IPS-15b (cell line): ENCODE measurements around the gene PTPN2.

Source experiments
- H3K27me3 ChIP-seq: one replicate; pipeline ENCODE4 v1.6.1; 2013; ENCODE audit warnings: low read length; ENCODE audit not compliant: control insufficient read depth, insufficient read depth
- H3K36me3 ChIP-seq: one replicate; pipeline ENCODE4 v1.6.1; 2013; ENCODE audit warnings: low read length; ENCODE audit not compliant: control insufficient read depth, insufficient read depth
- H3K4me1 ChIP-seq: one replicate; pipeline ENCODE4 v1.6.1; 2013; ENCODE audit warnings: mild to moderate bottlenecking, low read length; ENCODE audit not compliant: control insufficient read depth, insufficient read depth
- H3K4me3 ChIP-seq: one replicate; pipeline ENCODE4 v1.5.1; 2013; ENCODE audit warnings: low read depth, low read length
- H3K9ac ChIP-seq: one replicate; pipeline ENCODE4 v1.6.1; 2013; ENCODE audit warnings: low read depth, mild to moderate bottlenecking, low read length
- H3K9me3 ChIP-seq: one replicate; pipeline ENCODE4 v1.6.1; 2013; ENCODE audit warnings: mild to moderate bottlenecking, low read length; ENCODE audit not compliant: control insufficient read depth, insufficient read depth

Gene PTPN2

DNA sequence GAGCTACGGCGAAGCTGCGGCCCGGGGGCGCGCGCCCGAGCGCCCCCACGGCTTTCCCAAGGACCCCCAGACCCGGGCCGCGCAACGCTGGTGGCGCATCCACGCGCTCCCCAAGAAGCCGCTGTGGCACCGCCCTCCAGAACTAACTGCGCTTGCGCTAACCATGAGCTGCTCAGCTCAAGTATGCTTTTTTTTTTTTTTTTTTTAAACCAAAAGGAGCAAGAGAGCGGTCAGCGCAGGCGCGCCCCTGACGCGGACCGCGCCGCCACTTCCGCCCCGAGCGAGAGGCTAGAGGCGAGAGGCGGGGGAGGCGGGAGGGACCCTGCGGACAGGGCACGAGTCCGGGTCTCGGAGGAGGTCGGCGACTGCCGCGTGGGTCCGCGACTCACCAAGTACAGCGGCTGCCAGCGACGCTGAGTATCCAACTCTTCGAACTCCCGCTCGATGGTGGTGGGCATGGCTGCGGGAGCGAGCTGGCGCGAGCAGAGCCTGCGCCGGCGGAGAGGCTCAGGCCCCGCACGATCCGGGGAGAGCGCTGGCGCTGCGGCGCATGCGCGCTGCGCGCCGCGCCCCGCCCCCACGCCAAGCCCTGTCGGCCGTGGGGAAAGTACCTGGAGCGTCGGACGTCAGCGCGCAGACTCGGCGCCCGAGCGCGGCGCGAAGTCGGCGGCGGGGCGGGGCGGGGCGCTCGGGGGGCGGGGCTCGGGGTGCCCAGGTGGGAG is at the start of gene PTPN2:
Gene PTPN2, minus strand, starts transcription at position 554 of the 722 bp plus-strand sequence. Its CDS starts 96 bp downstream, at position 458.
- H3K4me1 ChIP-seq, result peaks cover 22% of the 10 kb centered on the region
- no peaks in the 10 kb centered on the region for H3K36me3 ChIP-seq
- no peaks in the 10 kb centered on the region for H3K27me3 ChIP-seq
- H3K9ac ChIP-seq, result peak within 1 kb of the TSS; percentile 89
- no peaks in the 10 kb centered on the region for H3K9me3 ChIP-seq
- H3K4me3 ChIP-seq, result peak within 1 kb of the TSS; percentile 90

DNA sequence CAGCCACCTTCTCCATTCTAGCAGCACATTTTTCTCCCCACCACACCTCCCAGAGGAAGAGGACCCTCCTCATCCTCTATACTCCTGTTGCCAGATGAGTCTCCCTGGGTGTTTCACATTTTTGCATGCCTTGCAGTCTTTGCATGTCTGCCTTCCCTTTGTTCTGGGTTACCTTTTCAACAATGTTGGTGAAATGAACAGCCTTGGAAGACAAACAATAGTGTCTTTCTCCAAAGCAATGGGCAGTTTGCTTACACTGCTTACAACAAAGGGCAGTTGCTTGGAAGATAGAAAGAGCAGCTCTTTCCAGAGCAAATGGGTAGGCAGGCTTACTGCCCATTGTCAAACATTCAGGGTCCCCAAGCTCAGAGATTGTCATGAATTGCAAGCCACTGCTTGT is 49.3 kb upstream of the PTPN2 start:
- Histone ChIP-seq H3K4me3 (no peak overlapping the region), H3K36me3 (no peaks in the 10 kb centered on the region), H3K9me3 (no peaks in the 10 kb centered on the region), H3K27me3 (no peaks in the 10 kb centered on the region), H3K4me1 (no peaks in the 10 kb centered on the region), H3K9ac (no peak overlapping the region)

DNA sequence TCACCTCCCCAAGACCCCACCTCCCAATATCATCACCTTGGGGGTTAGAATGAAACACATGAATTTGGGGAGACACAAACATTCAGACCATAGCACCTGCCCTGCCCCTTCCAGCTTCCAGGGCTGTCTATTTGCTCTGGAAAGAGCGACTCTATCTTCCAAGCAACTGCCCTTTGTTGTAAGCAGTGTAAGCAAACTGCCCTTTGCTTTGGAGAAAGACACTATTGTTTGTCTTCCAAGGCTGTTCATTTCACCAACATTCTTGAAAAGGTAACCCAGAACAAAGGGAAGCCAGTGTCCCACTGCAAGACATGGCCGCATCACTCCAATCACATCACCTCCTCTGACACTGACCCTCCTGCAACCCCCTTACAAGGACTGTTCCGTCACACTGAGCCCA is 46.9 kb upstream of the PTPN2 start:
- H3K9me3 ChIP-seq, result no peaks in the 10 kb centered on the region
- H3K27me3 ChIP-seq, result no peaks in the 10 kb centered on the region
- H3K4me3 ChIP-seq, result no peak overlapping the region
- no peak overlapping the region for H3K9ac ChIP-seq
- no peaks in the 10 kb centered on the region for H3K36me3 ChIP-seq
- no peaks in the 10 kb centered on the region for H3K4me1 ChIP-seq

DNA sequence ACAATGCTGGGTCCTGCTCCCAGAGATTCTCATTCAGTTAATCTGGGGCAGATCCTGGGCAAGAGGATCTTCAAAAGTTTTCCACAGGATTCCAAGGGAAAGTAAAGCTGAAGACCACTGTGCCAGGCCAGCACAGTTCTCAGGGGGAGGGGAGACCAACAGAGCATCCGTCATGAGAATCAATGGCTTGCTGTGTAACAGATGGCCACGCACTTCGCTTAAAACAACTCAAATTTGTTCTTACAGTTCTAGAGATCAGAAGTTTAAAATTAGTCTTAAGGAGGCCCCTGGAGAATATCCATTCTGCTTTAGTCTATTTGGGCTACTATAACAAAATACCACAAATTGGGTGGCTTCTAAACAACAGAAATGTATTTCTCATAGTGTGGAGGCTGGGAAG is 46.3 kb upstream of the PTPN2 start:
- Histone ChIP-seq H3K4me3 (no peak overlapping the region), H3K27me3 (no peaks in the 10 kb centered on the region), H3K4me1 (no peaks in the 10 kb centered on the region), H3K9me3 (no peaks in the 10 kb centered on the region), H3K36me3 (no peaks in the 10 kb centered on the region), H3K9ac (no peak overlapping the region)

DNA sequence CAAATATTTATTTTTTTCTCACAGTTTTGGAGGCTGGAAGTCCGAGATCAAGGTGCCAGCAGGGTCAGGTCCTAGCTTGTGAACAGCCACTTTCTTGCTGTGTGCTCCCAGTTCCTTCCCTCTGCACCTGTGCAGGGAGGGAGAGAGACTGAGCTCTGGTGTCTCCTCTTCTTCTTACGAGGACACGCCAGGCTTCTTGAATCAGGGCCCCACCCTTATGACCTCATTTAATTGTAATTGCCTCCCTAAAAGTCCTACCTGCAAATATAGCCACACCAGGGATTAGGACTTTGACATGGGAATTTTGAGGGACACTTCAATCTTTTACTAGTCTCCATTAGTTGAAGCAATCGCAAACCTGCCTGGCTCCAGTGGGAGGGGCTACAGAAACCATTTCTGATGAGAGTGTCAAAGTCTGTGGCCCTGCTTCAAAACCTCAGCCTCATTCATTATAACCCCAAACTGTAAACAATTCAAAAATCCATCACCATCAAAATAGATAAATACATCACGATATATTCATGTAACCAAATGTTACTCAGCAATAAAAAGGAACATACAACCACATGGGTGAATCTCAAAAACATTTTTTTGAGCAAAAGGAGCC is 45.5 kb upstream of the PTPN2 start:
- Histone ChIP-seq H3K36me3 (no peaks in the 10 kb centered on the region), H3K27me3 (no peaks in the 10 kb centered on the region), H3K4me1 (no peaks in the 10 kb centered on the region), H3K9me3 (no peaks in the 10 kb centered on the region), H3K9ac (no peak overlapping the region), H3K4me3 (no peak overlapping the region)

- no peak overlapping the region for H3K9ac ChIP-seq
- H3K36me3 ChIP-seq, result no peaks in the 10 kb centered on the region
- no peaks in the 10 kb centered on the region for H3K9me3 ChIP-seq
- no peak overlapping the region for H3K4me3 ChIP-seq
- H3K4me1 ChIP-seq, result no peaks in the 10 kb centered on the region
- no peaks in the 10 kb centered on the region for H3K27me3 ChIP-seq
These were observed 44.6 kb upstream of the PTPN2 start for GRCh38 chr18:12928641-12929040.

- no peaks in the 10 kb centered on the region for H3K27me3 ChIP-seq
- H3K9ac ChIP-seq, result no peak overlapping the region
- H3K4me1 ChIP-seq, result no peaks in the 10 kb centered on the region
- H3K36me3 ChIP-seq, result no peaks in the 10 kb centered on the region
- no peaks in the 10 kb centered on the region for H3K9me3 ChIP-seq
- no peak overlapping the region for H3K4me3 ChIP-seq
These were observed 44.2 kb upstream of the PTPN2 start for GRCh38 chr18:12928206-12928605.

DNA sequence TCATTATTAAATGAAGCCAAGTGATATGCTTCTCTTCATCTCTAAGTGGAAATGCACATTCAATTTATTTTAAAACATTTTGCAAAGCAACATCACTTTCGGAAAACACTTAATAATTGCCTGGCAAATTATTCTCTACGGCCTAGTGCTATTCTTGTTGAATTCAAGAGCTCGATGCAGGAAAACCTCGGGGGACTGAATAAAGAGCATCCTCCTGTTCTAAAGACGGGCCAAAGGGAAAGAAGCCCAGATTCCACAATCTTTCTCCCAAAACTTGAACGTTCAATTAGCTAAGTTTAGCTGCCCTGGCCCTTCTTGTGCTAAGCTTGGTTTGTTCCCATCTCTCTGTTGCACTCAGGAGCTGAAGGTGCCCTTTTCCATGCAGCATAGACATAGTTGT is 40.6 kb upstream of the PTPN2 start:
- Histone ChIP-seq H3K27me3 (no peaks in the 10 kb centered on the region), H3K4me1 (no peaks in the 10 kb centered on the region), H3K9ac (no peak overlapping the region), H3K4me3 (no peak overlapping the region), H3K36me3 (no peaks in the 10 kb centered on the region), H3K9me3 (no peaks in the 10 kb centered on the region)

DNA sequence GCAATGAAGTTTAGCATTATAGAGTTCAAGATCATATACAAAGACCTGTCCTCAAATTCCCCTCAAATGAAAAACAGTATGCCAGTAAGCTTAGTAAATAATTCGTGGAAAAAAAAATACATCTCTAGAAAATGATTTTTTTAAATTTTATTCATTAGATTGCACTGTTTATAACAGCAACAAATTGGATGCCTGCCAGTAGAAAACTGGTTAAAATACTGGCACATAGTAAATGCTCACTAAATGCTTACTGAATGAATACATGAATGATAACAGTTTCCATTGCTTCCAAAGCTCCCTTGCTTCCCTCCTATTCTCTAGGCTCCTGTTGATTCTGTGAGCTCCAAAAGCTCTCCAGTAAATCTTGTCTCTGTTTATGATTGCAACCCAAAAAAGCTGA is 38.2 kb upstream of the PTPN2 start:
- Histone ChIP-seq H3K4me3 (no peak overlapping the region), H3K9me3 (no peaks in the 10 kb centered on the region), H3K27me3 (no peaks in the 10 kb centered on the region), H3K9ac (no peak overlapping the region), H3K36me3 (no peaks in the 10 kb centered on the region), H3K4me1 (no peaks in the 10 kb centered on the region)

GRCh38 chr18:12921178-12921577 is 37.1 kb upstream of the PTPN2 start:
- Histone ChIP-seq H3K27me3 (no peaks in the 10 kb centered on the region), H3K36me3 (no peaks in the 10 kb centered on the region), H3K9ac (no peak overlapping the region), H3K4me3 (no peak overlapping the region), H3K4me1 (no peaks in the 10 kb centered on the region), H3K9me3 (no peaks in the 10 kb centered on the region)

GRCh38 chr18:12911929-12912703 is 28.1 kb upstream of the PTPN2 start:
- Histone ChIP-seq H3K4me3 (no peak overlapping the region), H3K9me3 (no peaks in the 10 kb centered on the region)

More at GRCh38 chr18:12911929-12912703, 28.1 kb upstream of the PTPN2 start:
- no peaks in the 10 kb centered on the region for H3K27me3 ChIP-seq
- no peaks in the 10 kb centered on the region for H3K4me1 ChIP-seq
- H3K36me3 ChIP-seq, result no peaks in the 10 kb centered on the region
- H3K9ac ChIP-seq, result no peak overlapping the region
